KMS-11 (cell line): ENCODE results near the gene DOCK7.

Source experiments
- H2AFZ ChIP-seq: fragments of 200-600 bp; sonication (generic); 2 replicates; pipeline ENCODE4 v1.6.1; 2016; ENCODE audit warnings: antibody characterized with exemption, mixed run types, low read depth
- H3K27ac ChIP-seq: fragments of 200-600 bp; sonication (generic); 2 replicates; pipeline ENCODE4 v1.6.1; 2016; ENCODE audit warnings: mild to moderate bottlenecking, mixed run types
- H3K27me3 ChIP-seq: fragments of 200-600 bp; sonication (generic); 2 replicates; pipeline ENCODE4 v1.6.1; 2017; ENCODE audit warnings: mild to moderate bottlenecking, low read depth, mixed run types, moderate library complexity; ENCODE audit not compliant: insufficient read depth
- H3K36me3 ChIP-seq: fragments of 200-600 bp; sonication (generic); 2 replicates; pipeline ENCODE4 v1.6.1; 2017; ENCODE audit warnings: mild to moderate bottlenecking, mixed run types; ENCODE audit not compliant: insufficient read depth
- H3K4me1 ChIP-seq: fragments of 200-600 bp; sonication (generic); 2 replicates; pipeline ENCODE4 v1.6.1; 2016; ENCODE audit warnings: mild to moderate bottlenecking, low read depth, mixed run types; ENCODE audit not compliant: poor library complexity, severe bottlenecking
- H3K4me2 ChIP-seq: fragments of 200-600 bp; sonication (generic); 2 replicates; pipeline ENCODE4 v1.7.0; 2016; ENCODE audit warnings: mild to moderate bottlenecking, mixed run types
- H3K4me3 ChIP-seq: fragments of 200-600 bp; sonication (generic); IDR thresholded peaks from 2 replicates; pipeline ENCODE4 v1.6.1; 2017; ENCODE audit warnings: low read depth, low read length, mixed read lengths; ENCODE audit not compliant: insufficient read depth
- H3K79me2 ChIP-seq: fragments of 200-600 bp; sonication (generic); 2 replicates; pipeline ENCODE4 v1.6.1; 2016; ENCODE audit warnings: low read depth, mixed run types; ENCODE audit not compliant: insufficient read depth
- H3K9ac ChIP-seq: fragments of 200-600 bp; sonication (generic); 2 replicates; pipeline ENCODE4 v1.6.1; 2016; ENCODE audit warnings: mild to moderate bottlenecking, mixed run types
- H4K20me1 ChIP-seq: fragments of 200-600 bp; sonication (generic); 2 replicates; pipeline ENCODE4 v1.6.1; 2016; ENCODE audit warnings: mild to moderate bottlenecking, mixed run types; ENCODE audit not compliant: insufficient read depth
- TF ChIP-seq, protein P1 (sequence below): fragments of 200-600 bp; sonication (generic); conservative IDR thresholded peaks from 2 replicates; pipeline ENCODE4 v1.6.1; 2017; ENCODE audit warnings: low read depth, mild to moderate bottlenecking, antibody characterized with exemption, low read length, moderate library complexity, mixed read lengths

The DOCK7 gene

DNA sequence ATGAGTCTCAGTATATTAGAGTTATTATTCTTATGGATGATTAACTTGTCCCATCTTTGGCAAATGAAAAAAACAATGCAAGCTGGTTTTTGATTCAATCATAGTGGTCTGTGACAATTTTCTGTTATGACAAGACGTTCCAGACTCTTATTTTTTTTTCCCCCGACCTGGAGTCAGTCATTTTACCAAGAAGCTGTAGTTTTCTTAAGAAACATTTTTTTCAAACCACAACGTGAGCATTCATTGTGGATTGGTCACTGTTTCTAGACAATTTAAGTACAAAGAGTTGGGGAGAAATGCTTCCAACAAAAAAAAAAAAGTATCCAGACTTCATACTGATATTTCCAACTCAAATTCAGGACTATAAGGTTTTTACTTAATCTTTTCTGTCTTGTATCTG, 98.9 kb downstream of the DOCK7 start:
- Histone ChIP-seq H3K9ac (no peak overlapping the region), H3K27ac (no peak overlapping the region), H3K4me3 (no peak overlapping the region), H3K27me3 (no peaks in the 10 kb centered on the region), H4K20me1 (no peaks in the 10 kb centered on the region), H2AFZ (no peak overlapping the region), H3K36me3 (no peaks in the 10 kb centered on the region), H3K79me2 (no peaks in the 10 kb centered on the region), H3K4me2 (no peak overlapping the region), H3K4me1 (no peaks in the 10 kb centered on the region)
- TF ChIP-seq, protein P1, sequence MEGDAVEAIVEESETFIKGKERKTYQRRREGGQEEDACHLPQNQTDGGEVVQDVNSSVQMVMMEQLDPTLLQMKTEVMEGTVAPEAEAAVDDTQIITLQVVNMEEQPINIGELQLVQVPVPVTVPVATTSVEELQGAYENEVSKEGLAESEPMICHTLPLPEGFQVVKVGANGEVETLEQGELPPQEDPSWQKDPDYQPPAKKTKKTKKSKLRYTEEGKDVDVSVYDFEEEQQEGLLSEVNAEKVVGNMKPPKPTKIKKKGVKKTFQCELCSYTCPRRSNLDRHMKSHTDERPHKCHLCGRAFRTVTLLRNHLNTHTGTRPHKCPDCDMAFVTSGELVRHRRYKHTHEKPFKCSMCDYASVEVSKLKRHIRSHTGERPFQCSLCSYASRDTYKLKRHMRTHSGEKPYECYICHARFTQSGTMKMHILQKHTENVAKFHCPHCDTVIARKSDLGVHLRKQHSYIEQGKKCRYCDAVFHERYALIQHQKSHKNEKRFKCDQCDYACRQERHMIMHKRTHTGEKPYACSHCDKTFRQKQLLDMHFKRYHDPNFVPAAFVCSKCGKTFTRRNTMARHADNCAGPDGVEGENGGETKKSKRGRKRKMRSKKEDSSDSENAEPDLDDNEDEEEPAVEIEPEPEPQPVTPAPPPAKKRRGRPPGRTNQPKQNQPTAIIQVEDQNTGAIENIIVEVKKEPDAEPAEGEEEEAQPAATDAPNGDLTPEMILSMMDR, result no peak

DNA sequence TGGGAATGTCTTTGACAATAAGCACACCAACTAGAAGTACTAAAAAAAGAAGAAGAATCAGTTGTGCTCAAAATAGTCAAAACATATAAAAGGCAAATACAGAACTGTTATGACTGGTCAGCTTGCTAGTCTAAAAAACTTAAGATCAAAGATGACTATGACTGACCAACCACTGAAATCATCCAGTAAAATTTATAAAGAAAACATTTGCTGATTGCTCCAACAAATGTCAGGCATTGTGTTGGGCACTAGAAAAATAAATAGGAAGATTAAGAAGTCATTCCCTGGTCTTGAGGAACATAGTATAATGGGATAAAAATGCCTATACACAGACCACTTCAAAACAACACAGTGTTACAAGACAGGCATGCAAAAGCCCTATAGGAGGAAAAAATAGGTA, 100.2 kb downstream of the DOCK7 start:
- no peak overlapping the region for H2AFZ ChIP-seq
- H4K20me1 ChIP-seq, result no peaks in the 10 kb centered on the region
- no peak overlapping the region for H3K27ac ChIP-seq
- no peaks in the 10 kb centered on the region for H3K79me2 ChIP-seq
- TF ChIP-seq, protein P1, result no peak
- no peaks in the 10 kb centered on the region for H3K4me1 ChIP-seq
- no peaks in the 10 kb centered on the region for H3K36me3 ChIP-seq
- H3K27me3 ChIP-seq, result no peaks in the 10 kb centered on the region
- no peak overlapping the region for H3K4me3 ChIP-seq
- H3K9ac ChIP-seq, result no peak overlapping the region
- no peak overlapping the region for H3K4me2 ChIP-seq

DNA sequence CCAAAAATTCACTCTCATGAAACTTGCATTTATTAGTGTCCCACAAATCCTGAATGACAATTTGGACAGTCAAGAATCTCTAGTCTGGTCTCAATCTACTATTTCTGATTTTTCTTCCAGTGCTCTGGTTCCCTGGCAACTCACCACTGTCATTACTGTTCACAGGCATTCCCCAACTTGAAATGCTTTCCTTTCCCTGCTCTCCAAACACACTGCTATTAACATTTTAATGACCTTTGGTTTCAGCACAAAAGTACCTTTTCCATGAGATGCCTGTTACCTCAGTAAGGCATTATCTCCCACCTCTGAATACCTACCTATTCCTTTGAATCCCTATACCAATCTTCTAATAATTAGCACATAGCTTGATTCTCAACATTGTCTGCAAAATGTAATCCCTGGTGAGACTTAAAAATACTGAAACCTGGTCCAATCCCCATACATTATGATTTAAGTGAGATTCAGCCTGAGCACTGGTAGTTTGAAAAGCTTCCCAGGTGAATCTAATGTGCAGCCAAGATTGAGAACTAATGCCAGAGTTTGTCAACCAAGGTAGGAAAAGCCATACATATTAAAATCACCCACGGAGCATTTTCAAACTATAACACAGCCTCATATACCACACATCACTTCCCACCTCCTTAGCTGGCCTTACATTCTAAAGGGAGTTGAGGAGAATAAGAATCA, 102.6 kb downstream of the DOCK7 start:
- Histone ChIP-seq H4K20me1 (no peaks in the 10 kb centered on the region), H3K4me1 (no peaks in the 10 kb centered on the region), H3K4me2 (no peak overlapping the region), H3K79me2 (no peaks in the 10 kb centered on the region), H3K27me3 (no peaks in the 10 kb centered on the region), H3K9ac (no peak overlapping the region), H3K36me3 (no peaks in the 10 kb centered on the region), H3K27ac (no peak overlapping the region), H2AFZ (no peak overlapping the region), H3K4me3 (no peak overlapping the region)
- TF ChIP-seq, protein P1, result no peak

DNA sequence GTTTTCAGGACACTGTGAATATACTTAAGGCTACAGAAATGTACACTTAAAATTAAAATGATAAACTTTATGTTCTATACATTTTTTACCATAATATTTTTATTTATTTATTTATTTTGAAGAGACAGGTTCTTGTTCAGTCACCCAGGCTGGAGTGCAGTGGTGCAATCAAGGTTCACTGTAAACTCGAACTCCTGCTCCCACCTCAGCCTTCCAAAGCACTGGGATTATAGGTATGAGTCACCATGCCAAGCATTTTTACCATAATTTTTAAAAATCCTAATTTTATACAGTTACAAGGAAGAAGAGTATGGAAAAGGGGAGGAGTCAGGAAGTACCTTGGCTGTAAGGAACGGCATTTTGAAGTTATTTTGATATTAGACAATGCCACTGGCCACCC, 114.5 kb downstream of the DOCK7 start:
- Histone ChIP-seq H3K27me3 (no peaks in the 10 kb centered on the region), H2AFZ (no peak overlapping the region), H3K9ac (no peak overlapping the region), H3K4me1 (no peaks in the 10 kb centered on the region), H3K27ac (no peak overlapping the region), H3K4me3 (no peak overlapping the region), H4K20me1 (no peaks in the 10 kb centered on the region), H3K79me2 (no peaks in the 10 kb centered on the region), H3K4me2 (no peak overlapping the region), H3K36me3 (no peaks in the 10 kb centered on the region)
- TF ChIP-seq, protein P1, result no peak
